Kidney (tissue), 14 donors: Measurements from ENCODE around the gene ATP13A5. TPM values are rescaled to one million over a fixed set of nuclear protein-coding genes. Genes with fewer than 3 reads are reported as not detected.

Experiments used
- DNase-seq, 5 donors: peaks; one replicate each; pipeline ENCODE4 v3.0.0-alpha.2; 2013 to 2020
- FAIRE-seq: peaks from 2 replicates; lab custom pipeline; 2012; peaks lifted over from hg19 to GRCh38; lab: Jason Lieb, UNC
- H3K27ac ChIP-seq, 2 donors: one replicate each; pipeline ENCODE4 v1.7.0; 2013; ENCODE audit warnings: low read depth in 2 of 2, low read length in 2 of 2, inconsistent platforms in 1 of 2
- H3K27me3 ChIP-seq: one replicate; pipeline ENCODE4 v1.7.1; 2013; ENCODE audit warnings: low read length, inconsistent platforms; ENCODE audit not compliant: control insufficient read depth, insufficient read depth
- H3K36me3 ChIP-seq, 3 donors: one replicate each; pipeline versions ENCODE4 v1.7.0 to v1.7.1; 2013; ENCODE audit warnings: low read length in 3 of 3, control low read depth in 1 of 3, inconsistent platforms in 1 of 3; ENCODE audit not compliant: insufficient read depth in 3 of 3, control insufficient read depth in 2 of 3
- H3K4me1 ChIP-seq, 3 donors: one replicate each; pipeline versions ENCODE4 v1.7.0 to v1.7.1; 2013; ENCODE audit warnings: low read length in 3 of 3, inconsistent platforms in 1 of 3, low read depth in 1 of 3; ENCODE audit not compliant: control insufficient read depth in 2 of 3, insufficient read depth in 2 of 3
- H3K4me3 ChIP-seq, 3 donors: one replicate each; pipeline versions ENCODE4 v1.7.0 to v1.8.1; 2013; ENCODE audit warnings: low read length in 3 of 3, control low read depth in 1 of 3, inconsistent platforms in 1 of 3
- H3K9ac ChIP-seq, 3 donors: one replicate each; pipeline versions ENCODE4 v1.7.0 to v1.7.1; 2013; ENCODE audit warnings: low read length in 3 of 3, control low read depth in 1 of 3, inconsistent platforms in 1 of 3
- H3K9me3 ChIP-seq, 3 donors: one replicate each; pipeline versions ENCODE4 v1.7.0 to v1.7.1; 2013; ENCODE audit warnings: low read length in 3 of 3, control low read depth in 1 of 3, inconsistent platforms in 1 of 3; ENCODE audit not compliant: control insufficient read depth in 2 of 3, insufficient read depth in 1 of 3
- intact Hi-C: fragments of 100-400 bp; cut with DNase I; formaldehyde crosslinking; loops from one replicate; pipeline ENCODE4 v1.11.1; 2022
- polyA plus RNA-seq: library from polyadenylated mRNA; stranded (reverse); fragments of 350-450 nt; fragmentation: Illumina TruSeq; extraction: RNeasy Lipid Tissue Mini Kit (QIAGEN cat#74804); gene quantifications from one replicate; pipeline ENCODE4 v1.2.3, GENCODE V29; 2014; ENCODE audit warnings: low read depth, low replicate concordance; ENCODE audit not compliant: insufficient read depth
- total RNA-seq: library from RNA; stranded (reverse); fragmentation: NEBNext Ultra II Directional; extraction: Animal tissue kit (Norgen Biotek cat#: 25700); gene quantifications from one replicate; pipeline ENCODE4 v1.2.1, GENCODE V29; 2021
- TF ChIP-seq, protein P1 (sequence below): IDR thresholded peaks from 3 replicates; pipeline ENCODE4 v1.5.1; 2012; ENCODE audit warnings: mild to moderate bottlenecking, moderate library complexity, borderline replicate concordance; ENCODE audit not compliant: insufficient read depth; ENCODE audit errors: extremely low read depth
- donor health status: control.
- donor health status: control.
- donor health status: control.
- donor health status: control.
- donor health status: control.
- donor health status: DM: yes; HTN: yes; CAD: no.
- donor health status: Normal renal cell carcinoma (clear cell type).

The ATP13A5 gene
- total and polyA plus RNA-seq, 2 donors from 2014 or later = not detected

DNA sequence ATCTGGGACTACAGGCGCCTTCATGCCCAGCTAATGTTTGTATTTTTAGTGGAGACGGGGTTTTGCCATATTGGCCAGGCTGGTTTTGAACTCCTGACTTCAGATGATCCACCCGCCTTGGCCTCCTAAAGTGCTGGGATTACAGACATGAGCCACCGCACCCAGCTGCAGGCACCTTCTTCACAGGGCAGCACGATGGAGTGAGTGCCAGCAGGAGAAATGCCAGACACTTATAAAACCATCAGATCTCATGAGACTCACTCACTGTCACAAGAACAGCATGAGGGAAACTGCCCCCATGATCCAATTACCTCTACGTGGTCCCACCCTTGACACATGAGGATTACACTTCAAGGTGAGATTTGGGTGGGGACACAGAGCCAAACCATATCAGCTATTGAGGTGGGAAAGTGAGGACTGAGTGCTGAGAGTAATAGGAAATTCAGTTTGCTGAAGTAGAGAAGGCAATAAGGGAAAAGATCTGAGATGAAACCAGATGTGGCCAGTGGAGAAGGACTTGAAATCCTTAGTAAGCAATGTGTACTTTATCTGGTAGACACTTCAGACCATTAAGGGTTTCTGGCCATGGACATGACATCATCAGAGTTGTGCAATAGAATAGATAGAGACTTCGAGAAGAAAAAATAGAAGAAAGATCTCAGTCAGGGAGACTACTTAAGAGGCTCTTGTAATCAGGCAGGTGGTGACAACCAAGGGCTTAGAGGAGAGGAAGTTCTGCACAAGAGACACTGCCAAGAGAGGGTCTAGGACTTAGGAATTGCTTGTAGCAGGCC lies 18.1 kb upstream of the ATP13A5 start:
- no peaks in the 10 kb centered on the region for H3K27me3 ChIP-seq
- no peak overlapping the region for H3K9ac ChIP-seq
- H3K36me3 ChIP-seq = no peaks in the 10 kb centered on the region
- TF ChIP-seq, protein P1, sequence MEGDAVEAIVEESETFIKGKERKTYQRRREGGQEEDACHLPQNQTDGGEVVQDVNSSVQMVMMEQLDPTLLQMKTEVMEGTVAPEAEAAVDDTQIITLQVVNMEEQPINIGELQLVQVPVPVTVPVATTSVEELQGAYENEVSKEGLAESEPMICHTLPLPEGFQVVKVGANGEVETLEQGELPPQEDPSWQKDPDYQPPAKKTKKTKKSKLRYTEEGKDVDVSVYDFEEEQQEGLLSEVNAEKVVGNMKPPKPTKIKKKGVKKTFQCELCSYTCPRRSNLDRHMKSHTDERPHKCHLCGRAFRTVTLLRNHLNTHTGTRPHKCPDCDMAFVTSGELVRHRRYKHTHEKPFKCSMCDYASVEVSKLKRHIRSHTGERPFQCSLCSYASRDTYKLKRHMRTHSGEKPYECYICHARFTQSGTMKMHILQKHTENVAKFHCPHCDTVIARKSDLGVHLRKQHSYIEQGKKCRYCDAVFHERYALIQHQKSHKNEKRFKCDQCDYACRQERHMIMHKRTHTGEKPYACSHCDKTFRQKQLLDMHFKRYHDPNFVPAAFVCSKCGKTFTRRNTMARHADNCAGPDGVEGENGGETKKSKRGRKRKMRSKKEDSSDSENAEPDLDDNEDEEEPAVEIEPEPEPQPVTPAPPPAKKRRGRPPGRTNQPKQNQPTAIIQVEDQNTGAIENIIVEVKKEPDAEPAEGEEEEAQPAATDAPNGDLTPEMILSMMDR = no peak
- intact Hi-C loops = no loop called here
- no peak for FAIRE-seq
- H3K27ac ChIP-seq = no peak overlapping the region
- no peak overlapping the region for H3K4me3 ChIP-seq
- DNase-seq = no peak
- H3K9me3 ChIP-seq = no peaks in the 10 kb centered on the region
- peaks cover 0 to 2% (median 0%) of the 10 kb centered on the region in 3 donors for H3K4me1 ChIP-seq

DNA sequence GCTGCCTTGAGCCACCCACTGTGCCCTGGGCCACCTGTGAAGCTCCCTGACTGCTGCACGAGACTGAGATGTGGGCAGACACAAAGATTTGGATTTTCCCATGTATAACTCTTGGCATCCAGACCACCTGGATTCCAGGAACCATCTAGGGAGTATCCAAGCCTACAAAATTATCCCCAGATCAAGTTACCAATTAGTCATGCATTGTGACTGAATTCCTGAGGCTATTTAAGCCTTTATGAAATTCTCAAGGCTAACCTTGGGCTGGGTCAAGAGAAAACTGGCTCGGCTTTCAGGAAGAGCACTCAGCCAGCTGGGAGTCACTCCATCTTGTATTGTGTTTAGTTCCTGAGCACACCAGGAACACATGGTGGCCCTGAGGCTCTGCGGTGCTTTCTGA lies 13.3 kb upstream of the ATP13A5 start:
- no peak overlapping the region for H3K27ac ChIP-seq

DNA sequence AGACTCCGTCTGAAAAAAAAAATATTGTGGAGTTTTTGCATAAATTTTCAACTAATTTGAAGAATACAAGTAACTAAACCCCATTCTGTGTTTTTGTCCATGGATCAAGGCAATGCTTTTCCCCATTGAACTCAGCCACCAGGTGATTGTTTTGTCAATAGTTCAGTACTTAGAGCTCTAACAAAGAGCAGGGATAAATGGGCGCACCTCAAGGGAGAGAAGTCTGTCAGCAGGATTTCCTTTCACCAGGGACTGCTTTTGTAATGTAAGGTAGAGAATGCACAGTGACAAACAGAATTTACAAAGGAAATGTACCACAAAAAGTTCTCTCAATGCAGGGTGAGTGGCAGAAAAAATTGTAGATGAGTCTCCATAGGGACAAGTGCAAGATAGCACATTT lies 10.8 kb upstream of the ATP13A5 start:
- Histone ChIP-seq H3K27ac (no peak overlapping the region), H3K4me3 (no peak overlapping the region), H3K4me1 (peaks cover 0 to 2% (median 0%) of the 10 kb centered on the region in 3 donors), H3K27me3 (no peaks in the 10 kb centered on the region), H3K36me3 (no peaks in the 10 kb centered on the region), H3K9ac (no peak overlapping the region), H3K9me3 (no peaks in the 10 kb centered on the region)
- FAIRE-seq = no peak
- no peak for DNase-seq
- intact Hi-C loops = no loop called here
- TF ChIP-seq, protein P1 = no peak

More for the DNA sequence above, 13.3 kb upstream of the ATP13A5 start:
- no peak overlapping the region for H3K9ac ChIP-seq
- DNase-seq = peak in 3 of 5 donors; percentile 37 to 83 (median 82)
- TF ChIP-seq, protein P1 = no peak
- FAIRE-seq = no peak
- H3K36me3 ChIP-seq = no peaks in the 10 kb centered on the region
- H3K9me3 ChIP-seq = no peaks in the 10 kb centered on the region
- no peak overlapping the region for H3K4me3 ChIP-seq
- intact Hi-C loops = no loop called here
- H3K27me3 ChIP-seq = no peaks in the 10 kb centered on the region
- H3K4me1 ChIP-seq = peaks cover 0 to 2% (median 0%) of the 10 kb centered on the region in 3 donors
